Measurements from ENCODE around the gene PDE8A. TPM values are rescaled to one million over a fixed set of nuclear protein-coding genes. Genes with fewer than 3 reads are reported as not detected.

PDE8A gene
- total and polyA plus RNA-seq, 2 donors (not counting 3 experiments of a cell fraction or from before 2014, with no cell fraction given), result 21.3 to 45.7 TPM

DNA sequence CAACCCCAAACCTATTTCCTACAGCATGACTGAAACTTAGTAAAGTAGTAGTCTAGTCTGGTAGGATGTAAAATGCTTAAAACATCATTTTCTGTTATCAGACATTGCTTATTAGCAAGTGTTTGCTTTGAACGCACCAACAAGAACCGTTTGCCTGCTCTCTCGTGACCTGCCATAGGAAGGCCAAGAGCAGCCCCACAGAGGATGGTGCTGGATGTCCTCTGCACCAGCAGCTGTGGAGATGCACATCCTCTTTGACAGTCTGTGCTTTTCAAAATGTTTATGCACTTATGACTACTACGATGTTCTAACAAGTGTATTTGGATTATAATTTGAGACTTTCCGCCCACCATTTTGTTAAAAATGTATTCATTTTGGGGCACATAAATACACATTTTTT, 59.6 kb downstream of the PDE8A start:
- Histone ChIP-seq H3K9me1 (replicated peaks; ENCODE audit: control insufficient read depth, extremely low read depth, insufficient read depth, low read length) (no peaks in the 10 kb centered on the region), H3K27ac (ENCODE audit: insufficient read depth, low read depth, low read length) (no peak overlapping the region), H3K4me1 (ENCODE audit: control insufficient read depth, extremely low read depth, insufficient read depth, low read length) (peaks cover 17% of the 10 kb centered on the region), H3K9me3 (replicated peaks; ENCODE audit: control insufficient read depth, insufficient read depth, low read length) (no peaks in the 10 kb centered on the region), H3K79me2 (ENCODE audit: control insufficient read depth, insufficient read depth, low read length) (peaks cover 8% of the 10 kb centered on the region), H3K4me2 (ENCODE audit: insufficient read depth, low read length) (no peak overlapping the region), H3K27me3 (ENCODE audit: control insufficient read depth in 2 of 2, insufficient read depth in 2 of 2, low read length in 2 of 2) (no peaks in the 10 kb centered on the region), H2AFZ (ENCODE audit: low read depth, low read length) (no peak overlapping the region), H3K9ac (replicated peaks; ENCODE audit: extremely low read depth, insufficient read depth, low read length) (no peak overlapping the region), H4K20me1 (replicated peaks; ENCODE audit: control insufficient read depth, extremely low read depth, insufficient read depth, low read length) (no peaks in the 10 kb centered on the region), H3K4me3 (replicated peaks in 1 of 3; ENCODE audit: insufficient read depth in 1 of 3, low read depth in 1 of 3, low read length in 3 of 3) (no peak overlapping the region), H3K36me3 (ENCODE audit: control insufficient read depth in 2 of 2, extremely low read depth in 1 of 2, insufficient read depth in 2 of 2, low read length in 2 of 2) (no peaks in the 10 kb centered on the region)
- ChIA-PET POLR2A (no interaction called here), CTCF (interaction anchor here (1.5 kb wide), 1 partner anchor 86 kb away, joined by 6 read pairs; no protein-coding TSS in a partner anchor)
- DNase-seq (ENCODE audit: low read depth, low spot score), result no peak
- no TSS peak for BruUV-seq (replicated peaks)
- no peak for TF ChIP-seq JUN (IDR thresholded peaks at IDR 0.05; ENCODE audit: borderline replicate concordance, insufficient read depth, insufficient read length, low read depth)
- no peak for TF ChIP-seq FOS (IDR thresholded peaks at IDR 0.05; ENCODE audit: borderline replicate concordance, insufficient read depth, low read length)
- no peak for TF ChIP-seq MYC (IDR thresholded peaks at IDR 0.05; ENCODE audit: low read depth, low read length)
- TF ChIP-seq POLR2AphosphoS5 (IDR thresholded peaks at IDR 0.05; ENCODE audit: insufficient read depth, low read depth, low read length), result no peak
- TF ChIP-seq EZH2 (IDR thresholded peaks at IDR 0.05; ENCODE audit: borderline replicate concordance, low read depth, low read length, severe bottlenecking), result no peak
- TF ChIP-seq, protein P1, sequence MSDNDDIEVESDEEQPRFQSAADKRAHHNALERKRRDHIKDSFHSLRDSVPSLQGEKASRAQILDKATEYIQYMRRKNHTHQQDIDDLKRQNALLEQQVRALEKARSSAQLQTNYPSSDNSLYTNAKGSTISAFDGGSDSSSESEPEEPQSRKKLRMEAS (IDR thresholded peaks at IDR 0.05; ENCODE audit: insufficient read depth, insufficient read length), result no peak
- no peak for TF ChIP-seq POLR2A (IDR thresholded peaks at IDR 0.05; ENCODE audit: low read depth, low read length)
- no peak for TF ChIP-seq GATA2 (IDR thresholded peaks at IDR 0.05; ENCODE audit: insufficient read depth, insufficient read length, low read depth, low read length)
- TF ChIP-seq, protein P2, sequence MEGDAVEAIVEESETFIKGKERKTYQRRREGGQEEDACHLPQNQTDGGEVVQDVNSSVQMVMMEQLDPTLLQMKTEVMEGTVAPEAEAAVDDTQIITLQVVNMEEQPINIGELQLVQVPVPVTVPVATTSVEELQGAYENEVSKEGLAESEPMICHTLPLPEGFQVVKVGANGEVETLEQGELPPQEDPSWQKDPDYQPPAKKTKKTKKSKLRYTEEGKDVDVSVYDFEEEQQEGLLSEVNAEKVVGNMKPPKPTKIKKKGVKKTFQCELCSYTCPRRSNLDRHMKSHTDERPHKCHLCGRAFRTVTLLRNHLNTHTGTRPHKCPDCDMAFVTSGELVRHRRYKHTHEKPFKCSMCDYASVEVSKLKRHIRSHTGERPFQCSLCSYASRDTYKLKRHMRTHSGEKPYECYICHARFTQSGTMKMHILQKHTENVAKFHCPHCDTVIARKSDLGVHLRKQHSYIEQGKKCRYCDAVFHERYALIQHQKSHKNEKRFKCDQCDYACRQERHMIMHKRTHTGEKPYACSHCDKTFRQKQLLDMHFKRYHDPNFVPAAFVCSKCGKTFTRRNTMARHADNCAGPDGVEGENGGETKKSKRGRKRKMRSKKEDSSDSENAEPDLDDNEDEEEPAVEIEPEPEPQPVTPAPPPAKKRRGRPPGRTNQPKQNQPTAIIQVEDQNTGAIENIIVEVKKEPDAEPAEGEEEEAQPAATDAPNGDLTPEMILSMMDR (IDR thresholded peaks at IDR 0.05; ENCODE audit: extremely low read depth in 1 of 2, insufficient read depth in 1 of 2, low read depth in 1 of 2, low read length in 2 of 2), result no peak
- intact Hi-C loops (cut with micrococcal nuclease), result no loop called here
- no peak for FAIRE-seq
- dilution Hi-C loops (cut with MboI; ENCODE audit: extremely low pct_ligation_motif_present, low sequenced_read_pairs), result no loop called here
